Measurements from ENCODE around the gene PTPA.
A peak's percentile ranks its signal among the peaks of the same experiment; 100 is the strongest.

Gene PTPA

DNA sequence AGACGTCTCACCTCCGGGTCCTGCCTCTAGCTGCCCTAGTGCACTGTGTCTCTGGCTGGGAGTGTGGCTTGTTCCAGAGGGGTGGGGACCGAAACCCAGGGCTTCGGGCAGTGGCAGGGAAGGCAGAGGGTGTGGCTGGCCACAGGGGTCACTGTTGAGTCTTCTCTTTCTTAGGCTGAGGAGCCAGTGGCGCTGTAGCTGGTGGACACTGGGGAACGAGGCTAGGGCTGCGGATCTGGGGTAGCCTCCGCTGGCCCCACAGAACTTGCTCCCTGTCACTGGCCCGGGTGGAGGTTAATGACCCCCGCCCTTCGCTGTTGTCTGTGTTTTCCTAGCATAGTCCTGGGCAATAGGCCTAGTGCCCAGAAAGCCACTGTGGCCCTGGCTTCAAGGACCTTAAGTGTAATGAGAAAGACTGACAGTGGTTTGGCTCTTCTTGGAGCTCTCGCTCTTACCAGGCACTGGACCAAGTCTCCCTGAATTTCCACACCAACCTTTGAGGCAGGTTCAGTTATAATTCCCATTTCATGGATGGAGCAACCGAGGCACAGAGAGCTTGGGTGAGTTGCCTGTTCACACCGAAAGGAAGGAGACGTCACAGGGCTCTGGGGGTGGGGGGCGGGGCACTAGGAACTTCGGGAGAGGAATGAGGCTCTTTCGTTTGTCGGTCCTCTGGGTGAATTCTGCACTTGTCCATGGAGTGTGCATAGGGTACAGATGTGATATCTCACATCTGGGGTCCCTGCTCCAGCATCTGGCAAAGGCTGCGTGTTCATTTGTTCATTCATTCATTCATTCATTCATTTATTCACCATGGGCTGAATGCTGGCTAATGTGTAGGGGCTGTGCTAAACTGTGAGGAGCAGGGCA is 71.6 kb downstream of the PTPA start:
- peak; percentile 17 for TF ChIP-seq CTCF (IDR thresholded peaks at IDR 0.05; ENCODE audit: low read depth, low read length, missing control alignments)
- DNase-seq (ENCODE audit: low read depth): no peak
- H3K4me3 ChIP-seq (ENCODE audit: low read depth, low read length): no peak overlapping the region
- in situ Hi-C loops (cut with HindIII; ENCODE audit: low sequenced_read_pairs): no loop called here

DNA sequence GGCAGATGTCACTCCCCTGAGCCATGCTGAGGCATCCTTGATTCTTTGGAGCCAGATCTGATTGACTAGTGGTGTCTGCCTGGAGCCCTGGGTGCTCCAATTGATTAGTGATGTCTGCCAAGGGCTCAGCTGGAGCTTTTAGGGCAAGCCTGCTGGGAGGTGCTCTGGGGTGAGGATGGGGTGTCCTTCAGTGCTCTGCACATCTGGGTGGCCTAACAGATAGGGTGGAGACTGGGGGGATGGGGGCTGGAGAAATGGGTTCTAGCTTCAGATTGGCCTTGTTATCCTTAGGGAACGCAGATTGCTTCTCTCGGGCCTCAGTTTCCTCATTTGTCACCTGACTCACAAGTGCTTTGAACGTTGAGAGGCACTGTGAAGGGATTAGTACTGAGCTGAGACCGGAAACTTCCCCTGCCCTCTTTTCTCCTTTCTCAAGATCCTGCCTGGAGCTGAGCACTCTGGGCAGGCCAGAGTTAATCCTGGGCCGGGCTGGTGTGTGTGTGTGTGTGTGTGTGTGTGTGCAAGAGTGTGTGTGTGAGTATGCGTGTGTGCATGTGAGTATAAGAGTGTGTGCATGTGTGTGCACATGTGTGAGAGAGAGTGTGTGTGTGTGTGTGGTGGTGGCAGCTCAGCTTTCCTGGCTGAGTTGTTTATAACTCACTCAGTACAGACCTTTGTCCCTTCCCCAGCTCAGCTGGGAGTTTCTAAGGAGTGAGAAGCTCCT is 72.4 kb downstream of the PTPA start:
- DNase-seq (ENCODE audit: low read depth): no peak
- no peak for TF ChIP-seq CTCF (IDR thresholded peaks at IDR 0.05; ENCODE audit: low read depth, low read length, missing control alignments)
- H3K4me3 ChIP-seq (ENCODE audit: low read depth, low read length): no peak overlapping the region
- in situ Hi-C loops (cut with HindIII; ENCODE audit: low sequenced_read_pairs): no loop called here

- in situ Hi-C loops (cut with HindIII; ENCODE audit: low sequenced_read_pairs): no loop called here
- DNase-seq (ENCODE audit: low read depth): no peak
- no peak for TF ChIP-seq CTCF (IDR thresholded peaks at IDR 0.05; ENCODE audit: low read depth, low read length, missing control alignments)
- H3K4me3 ChIP-seq (ENCODE audit: low read depth, low read length): no peak overlapping the region
These were observed 73.0 kb downstream of the PTPA start for GRCh38 chr9:129184219-129184524.

GRCh38 chr9:129184596-129185122 is 73.4 kb downstream of the PTPA start:
- DNase-seq (ENCODE audit: low read depth): no peak
- no peak for TF ChIP-seq CTCF (IDR thresholded peaks at IDR 0.05; ENCODE audit: low read depth, low read length, missing control alignments)
- in situ Hi-C loops (cut with HindIII; ENCODE audit: low sequenced_read_pairs): no loop called here
- no peak overlapping the region for H3K4me3 ChIP-seq (ENCODE audit: low read depth, low read length)

GRCh38 chr9:129185402-129185801 is 74.2 kb downstream of the PTPA start:
- DNase-seq (ENCODE audit: low read depth): no peak

More at GRCh38 chr9:129185402-129185801, 74.2 kb downstream of the PTPA start:
- H3K4me3 ChIP-seq (ENCODE audit: low read depth, low read length): no peak overlapping the region
- TF ChIP-seq CTCF (IDR thresholded peaks at IDR 0.05; ENCODE audit: low read depth, low read length, missing control alignments): no peak
- in situ Hi-C loops (cut with HindIII; ENCODE audit: low sequenced_read_pairs): no loop called here
